H7 (cell line): ENCODE data around the gene CST11. TPM values are rescaled to one million over a fixed set of nuclear protein-coding genes. Genes with fewer than 3 reads are reported as not detected.

Experiments used
- DNase-seq: peaks from one replicate; pipeline ENCODE4 v3.0.0; 2012
- H3K27me3 ChIP-seq: 2 replicates; pipeline ENCODE4 v1.6.0; 2011; ENCODE audit warnings: mild to moderate bottlenecking, low read length; ENCODE audit not compliant: control insufficient read depth, insufficient read depth
- H3K36me3 ChIP-seq: replicated peaks from 2 replicates; pipeline ENCODE4 v1.5.1; 2011; ENCODE audit warnings: low read length; ENCODE audit not compliant: control insufficient read depth, insufficient read depth
- H3K4me3 ChIP-seq: 2 replicates; pipeline ENCODE4 v1.5.1; 2011; ENCODE audit warnings: low read depth, mild to moderate bottlenecking, control low read depth, low read length, moderate library complexity; ENCODE audit not compliant: insufficient read depth
- total RNA-seq: library from RNA; depleted of rRNA; stranded (reverse); fragments of >200 nt; shearing (Covaris generic); gene quantifications from 2 replicates; pipeline ENCODE4 v1.2.3, GENCODE V29; 2014

The CST11 gene
- total RNA-seq, 1 experiment from 2014 or later: not detected

DNA sequence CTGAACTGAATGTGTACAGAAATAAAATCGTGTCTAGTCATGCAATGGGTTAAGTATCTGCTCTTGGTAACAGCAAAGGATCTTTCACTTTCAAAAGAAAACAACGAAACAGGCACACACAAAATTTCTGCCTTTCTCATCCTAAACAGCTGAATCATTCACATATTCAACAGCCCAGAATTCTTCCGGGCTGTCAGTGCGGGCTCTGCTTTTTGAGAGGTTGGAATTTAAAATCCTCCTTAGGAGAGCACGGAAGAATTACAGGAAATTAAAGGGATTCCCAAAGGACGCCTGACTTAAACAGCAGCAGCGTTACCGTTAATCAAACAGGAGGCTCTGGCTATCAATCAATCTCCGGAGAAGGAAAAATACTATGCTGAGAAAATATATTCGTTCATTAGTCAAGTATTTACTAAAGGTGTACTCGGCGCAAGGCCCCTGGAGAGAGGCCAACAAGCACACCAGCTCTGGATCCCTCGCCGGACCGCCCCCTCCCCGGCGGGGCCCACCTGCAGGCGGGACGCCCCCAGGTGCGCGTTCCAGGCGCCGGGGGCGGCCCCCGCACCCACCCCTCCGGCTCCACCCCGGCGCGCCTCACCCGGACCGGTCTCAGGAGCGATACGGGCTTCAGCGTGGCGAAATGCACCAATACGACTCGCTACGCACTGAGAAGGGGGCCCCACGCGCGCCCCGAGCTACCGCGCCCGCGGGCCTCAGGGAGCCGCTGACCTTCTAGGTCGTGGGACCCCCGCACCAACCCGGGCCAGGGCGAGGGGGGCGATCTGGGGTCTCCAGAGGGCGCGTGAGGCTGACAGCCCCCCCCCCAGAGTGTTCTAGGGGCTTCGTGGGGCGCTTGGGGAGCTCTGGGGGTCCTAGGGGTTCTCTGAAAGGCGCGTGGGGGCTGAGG lies 32.4 kb downstream of the CST11 start:
- peak; percentile 70 for DNase-seq

DNA sequence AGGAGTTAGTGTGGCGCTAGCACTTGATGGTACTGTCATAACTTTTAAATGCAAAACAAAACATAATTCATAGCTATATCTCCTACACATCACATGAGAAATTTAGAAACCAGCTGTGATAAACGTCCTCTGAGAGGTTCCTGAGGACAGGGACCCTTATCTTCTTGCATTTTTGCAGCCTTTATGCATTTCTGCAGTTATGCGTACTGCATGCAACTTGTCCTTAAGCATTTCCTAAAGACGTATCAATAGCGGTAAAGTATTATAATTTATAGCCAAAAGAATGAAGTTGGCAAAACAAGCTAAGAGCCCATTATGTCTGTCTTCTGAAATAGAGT lies 33.0 kb downstream of the CST11 start:
- Histone ChIP-seq H3K27me3 (no peaks in the 10 kb centered on the region), H3K4me3 (peak overlapping the region; percentile 95; the same call in 1 of the 2 replicates), H3K36me3 (no peaks in the 10 kb centered on the region)
- DNase-seq: no peak

More for the DNA sequence above, 32.4 kb downstream of the CST11 start:
- no peaks in the 10 kb centered on the region for H3K27me3 ChIP-seq
- H3K4me3 ChIP-seq: peak overlapping the region; percentile 95
- no peaks in the 10 kb centered on the region for H3K36me3 ChIP-seq

DNA sequence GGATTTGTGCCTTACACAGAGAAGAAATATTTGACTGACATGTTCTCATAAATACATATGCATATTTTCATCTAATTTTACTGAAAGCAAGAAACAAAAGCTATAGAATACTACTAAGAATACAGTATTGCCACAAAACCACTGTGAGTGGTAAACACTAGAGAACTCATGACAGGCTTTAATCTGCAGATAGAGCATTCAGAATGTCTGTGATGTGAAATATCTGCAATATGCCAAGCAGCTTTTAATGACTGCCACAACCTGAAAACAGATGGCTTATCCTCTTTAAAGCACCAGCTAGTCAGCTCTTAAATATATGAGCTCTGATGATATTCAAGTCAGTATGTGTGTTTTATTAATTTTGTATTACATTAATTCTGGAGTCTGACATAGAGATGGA lies 34.8 kb downstream of the CST11 start:
- no peak for DNase-seq
- Histone ChIP-seq H3K27me3 (no peaks in the 10 kb centered on the region), H3K4me3 (no peak overlapping the region), H3K36me3 (no peaks in the 10 kb centered on the region)

DNA sequence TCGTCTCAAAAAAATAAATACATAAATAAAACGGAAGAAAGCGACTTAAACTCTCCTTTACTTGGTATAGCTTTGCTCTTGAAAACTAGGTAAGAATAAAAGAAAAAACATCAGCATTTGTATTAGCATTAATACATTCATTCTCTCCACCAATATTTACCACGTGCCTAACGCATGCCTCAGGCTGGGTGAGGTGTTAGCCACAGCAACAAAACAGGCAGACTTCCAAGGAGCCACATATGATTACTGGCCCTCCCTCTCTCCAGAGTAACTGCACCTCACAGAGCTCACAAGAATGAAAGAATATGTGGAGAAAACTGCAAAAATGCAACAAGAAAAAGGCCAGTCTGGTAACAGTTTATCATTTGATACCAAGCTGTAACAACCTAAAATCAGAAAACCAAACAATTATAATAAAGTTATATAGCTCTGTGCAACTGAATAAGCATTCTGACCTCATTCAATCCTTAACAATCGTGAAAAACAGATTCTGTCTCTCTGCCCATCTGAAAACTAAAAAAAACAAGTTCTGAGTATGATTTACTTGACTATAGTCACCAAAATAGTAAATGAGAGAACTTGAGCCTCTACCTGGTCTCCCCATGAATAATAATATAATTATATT lies 36.6 kb downstream of the CST11 start:
- H3K27me3 ChIP-seq: no peaks in the 10 kb centered on the region
- no peaks in the 10 kb centered on the region for H3K36me3 ChIP-seq
- no peak for DNase-seq
- H3K4me3 ChIP-seq: no peak overlapping the region

DNA sequence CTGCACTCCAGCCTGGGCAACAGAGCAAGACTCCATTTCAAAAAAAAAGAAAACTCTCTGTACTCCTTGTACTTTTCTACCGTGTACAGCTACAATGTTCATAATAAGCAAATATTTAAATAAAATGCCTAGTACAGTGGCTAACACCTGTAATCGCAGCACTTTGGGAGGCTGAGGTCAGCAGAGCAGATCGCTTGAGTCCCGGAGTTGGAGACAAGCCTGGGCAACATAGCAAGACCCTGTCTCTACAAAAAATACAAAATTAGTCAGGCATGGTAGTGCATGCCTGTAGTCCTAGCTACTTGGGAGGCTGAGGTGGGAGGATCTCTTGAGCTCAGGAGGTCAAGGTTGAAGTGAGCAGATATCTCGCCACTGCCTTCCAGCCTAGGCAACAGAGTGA lies 37.1 kb downstream of the CST11 start:
- no peak for DNase-seq
- Histone ChIP-seq H3K36me3 (no peaks in the 10 kb centered on the region), H3K4me3 (no peak overlapping the region), H3K27me3 (no peaks in the 10 kb centered on the region)

DNA sequence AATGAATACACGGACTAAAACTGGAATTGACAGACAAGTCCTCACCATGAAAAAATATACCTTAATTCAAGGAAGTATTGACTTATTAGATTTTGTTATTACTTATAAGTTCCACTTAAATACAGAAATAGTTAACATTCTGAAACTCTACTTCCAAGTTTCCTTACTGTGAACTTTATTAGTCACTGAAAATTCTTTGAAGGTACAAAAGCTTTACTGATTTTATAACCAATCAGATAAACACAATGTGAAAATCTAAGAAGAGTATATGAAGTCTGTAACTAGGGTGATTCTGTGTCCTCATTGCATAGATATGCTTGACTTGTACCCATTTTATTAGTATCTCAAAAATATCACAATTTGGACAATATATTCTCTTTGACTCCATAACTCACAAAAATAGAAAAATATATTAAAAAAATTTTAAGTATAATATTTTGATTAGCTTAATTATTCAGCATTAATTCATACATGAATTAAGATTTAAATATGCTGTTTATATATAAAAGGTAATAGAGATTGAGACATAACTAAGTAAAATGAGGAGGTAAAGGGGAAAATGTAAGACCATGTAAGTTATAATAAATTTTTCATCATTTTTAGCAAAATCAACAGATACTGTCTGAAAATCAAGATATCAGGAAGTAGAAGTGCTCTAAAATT lies 38.0 kb downstream of the CST11 start:
- H3K36me3 ChIP-seq: no peaks in the 10 kb centered on the region
- no peaks in the 10 kb centered on the region for H3K27me3 ChIP-seq
- no peak for DNase-seq
- no peak overlapping the region for H3K4me3 ChIP-seq

DNA sequence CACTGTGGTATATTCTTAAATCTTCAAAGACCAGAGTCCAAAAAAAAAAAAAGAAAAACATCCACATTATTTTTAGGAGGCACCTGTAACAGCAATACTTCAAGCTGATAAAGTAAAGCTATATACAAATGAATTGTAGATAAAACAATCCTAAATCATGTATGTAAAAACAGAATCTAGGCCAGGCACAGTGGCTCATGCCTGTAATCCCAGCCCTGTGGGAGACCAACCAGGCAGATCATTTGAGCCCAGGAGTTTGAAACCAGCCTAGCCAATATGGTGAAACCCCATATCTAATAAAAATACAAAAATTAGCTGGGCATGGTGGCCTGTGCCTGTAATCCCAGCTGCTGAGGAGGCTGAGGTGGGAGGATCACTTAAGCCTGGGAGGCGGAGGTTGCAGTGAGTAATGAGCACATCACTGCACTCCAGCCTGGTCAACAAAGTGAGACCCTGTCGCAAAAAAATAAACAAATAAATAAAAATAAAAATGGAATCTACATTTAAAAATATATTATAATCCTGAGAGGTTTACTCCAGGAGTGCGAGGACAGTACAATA lies 38.7 kb downstream of the CST11 start:
- H3K27me3 ChIP-seq: no peaks in the 10 kb centered on the region
- no peak overlapping the region for H3K4me3 ChIP-seq
- DNase-seq: no peak
- H3K36me3 ChIP-seq: no peaks in the 10 kb centered on the region

DNA sequence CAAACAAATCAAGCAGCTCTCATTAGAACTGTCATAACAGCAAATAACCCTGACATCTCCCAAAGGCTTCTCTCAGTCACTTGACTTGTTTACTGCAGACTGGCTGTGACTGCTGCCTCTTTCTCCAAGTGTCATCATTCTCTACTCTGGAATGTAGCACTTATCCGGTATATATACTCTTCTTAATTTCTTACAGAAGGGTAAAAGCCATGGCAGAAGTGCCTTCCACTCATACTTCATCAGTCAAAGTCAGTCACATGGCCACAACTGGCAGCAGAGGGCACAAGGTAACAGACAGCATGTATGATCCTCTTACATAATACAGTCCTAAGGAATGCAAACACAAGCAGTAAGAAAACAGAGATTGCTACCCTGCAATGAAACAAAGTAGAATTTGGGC lies 40.6 kb downstream of the CST11 start:
- Histone ChIP-seq H3K4me3 (no peak overlapping the region), H3K27me3 (no peaks in the 10 kb centered on the region), H3K36me3 (no peaks in the 10 kb centered on the region)
- DNase-seq: no peak

DNA sequence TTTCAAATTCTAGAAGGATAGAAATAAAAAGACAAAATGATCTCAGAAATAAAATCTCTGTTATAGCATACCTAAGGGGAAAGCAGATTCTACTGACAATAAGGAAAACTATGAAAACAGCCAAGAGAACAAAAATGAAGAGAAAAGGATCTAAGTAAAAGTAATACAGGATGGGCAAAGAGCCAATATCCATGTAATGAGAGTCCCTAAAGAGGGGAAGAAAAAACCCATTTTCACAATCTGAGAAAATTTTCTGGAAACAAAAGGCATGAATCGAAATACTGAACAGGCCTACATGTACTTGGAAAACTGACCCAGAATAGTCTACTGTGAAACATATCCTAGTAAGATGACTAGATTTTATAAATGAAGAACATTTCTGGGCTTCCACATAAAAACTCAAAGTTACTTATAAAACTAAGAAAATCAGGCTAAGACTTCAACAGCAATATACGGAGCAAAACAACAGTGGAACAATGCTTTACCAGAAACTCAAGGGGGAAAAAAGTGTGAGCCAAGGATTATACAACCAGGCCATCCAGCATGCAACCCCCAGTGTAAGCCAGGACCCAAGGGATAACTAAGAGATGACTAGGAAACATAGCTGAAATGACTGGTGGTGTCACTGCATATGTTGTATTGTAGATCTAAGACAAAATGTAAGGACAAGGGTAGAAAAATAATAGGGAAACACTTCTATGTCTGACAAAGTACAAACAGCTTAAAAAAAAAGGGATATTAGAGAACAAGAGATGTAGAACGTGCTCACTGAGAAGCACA lies 41.6 kb downstream of the CST11 start:
- Histone ChIP-seq H3K27me3 (no peaks in the 10 kb centered on the region), H3K36me3 (no peaks in the 10 kb centered on the region), H3K4me3 (no peak overlapping the region)
- DNase-seq: no peak

DNA sequence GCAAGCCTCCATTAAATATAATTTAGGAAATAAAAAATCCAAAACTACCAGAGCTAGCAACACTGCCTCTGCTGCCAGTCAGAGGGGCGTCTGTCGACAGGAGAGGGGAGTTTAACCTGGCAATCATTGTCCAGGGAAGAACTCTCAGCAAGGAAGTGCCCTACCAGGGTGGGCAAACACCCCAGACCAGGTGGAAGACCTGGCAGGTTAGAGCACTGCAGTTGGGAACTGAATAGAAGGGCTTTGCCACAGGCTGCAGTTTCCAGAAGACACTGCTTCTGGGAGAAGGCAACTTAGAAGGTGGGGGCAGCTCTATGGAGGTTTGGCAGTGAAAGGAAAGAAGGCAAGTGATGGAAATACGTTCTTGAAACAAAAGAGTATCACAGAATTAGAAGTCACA lies 42.9 kb downstream of the CST11 start:
- DNase-seq: no peak
- Histone ChIP-seq H3K27me3 (no peaks in the 10 kb centered on the region), H3K36me3 (no peaks in the 10 kb centered on the region), H3K4me3 (no peak overlapping the region)

DNA sequence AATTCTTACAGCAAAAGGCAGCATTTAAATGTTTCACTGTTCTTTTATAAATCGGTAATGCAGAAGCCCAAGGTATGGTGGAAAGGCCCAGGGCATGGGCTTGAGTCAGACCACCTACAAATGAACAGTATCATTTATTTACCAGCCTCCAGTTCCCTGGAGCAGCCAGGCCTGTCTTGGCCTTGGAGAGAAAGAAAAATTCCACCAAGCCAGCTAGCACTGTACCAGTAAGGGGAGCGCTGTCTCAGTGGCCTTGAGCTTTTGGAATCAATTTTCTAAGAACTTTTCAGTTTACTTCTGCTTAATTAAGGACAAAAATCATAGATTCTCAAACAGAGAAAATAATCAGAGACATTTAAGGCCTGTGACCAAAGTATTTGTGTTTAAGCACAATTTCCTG lies 43.7 kb downstream of the CST11 start:
- no peak overlapping the region for H3K4me3 ChIP-seq
- H3K27me3 ChIP-seq: no peaks in the 10 kb centered on the region
- no peaks in the 10 kb centered on the region for H3K36me3 ChIP-seq
- no peak for DNase-seq

DNA sequence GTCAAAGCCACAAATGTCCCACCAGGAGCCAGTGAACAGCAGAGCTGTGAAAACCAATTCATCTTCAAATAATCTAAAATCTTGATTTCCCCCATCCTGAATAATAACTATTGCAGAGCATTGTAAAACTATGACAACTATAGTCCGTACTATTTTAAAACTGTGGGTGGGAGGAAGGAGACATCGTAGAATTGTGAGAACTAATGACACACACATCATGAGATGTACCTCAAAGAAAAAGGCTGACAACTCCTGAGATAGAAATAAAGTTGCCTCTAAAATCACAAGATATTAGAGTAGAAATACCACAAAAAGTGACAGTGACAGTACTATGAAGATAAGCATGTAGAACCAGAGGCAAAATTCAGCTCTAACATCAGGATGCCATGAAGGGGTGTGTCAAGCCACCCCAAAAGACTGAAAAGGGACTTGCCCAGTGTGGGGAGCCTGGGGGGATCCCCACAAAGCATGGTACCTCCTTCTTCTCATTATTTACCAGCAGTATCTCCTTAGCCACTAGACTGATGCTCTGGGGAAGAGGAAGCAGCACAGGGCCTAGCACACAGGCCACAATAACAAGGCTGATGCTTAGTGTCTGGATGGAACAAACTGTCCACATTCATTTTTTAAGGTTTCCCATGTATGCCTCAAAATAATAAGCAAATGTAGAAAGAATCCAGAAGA lies 44.8 kb downstream of the CST11 start:
- no peaks in the 10 kb centered on the region for H3K36me3 ChIP-seq

DNA sequence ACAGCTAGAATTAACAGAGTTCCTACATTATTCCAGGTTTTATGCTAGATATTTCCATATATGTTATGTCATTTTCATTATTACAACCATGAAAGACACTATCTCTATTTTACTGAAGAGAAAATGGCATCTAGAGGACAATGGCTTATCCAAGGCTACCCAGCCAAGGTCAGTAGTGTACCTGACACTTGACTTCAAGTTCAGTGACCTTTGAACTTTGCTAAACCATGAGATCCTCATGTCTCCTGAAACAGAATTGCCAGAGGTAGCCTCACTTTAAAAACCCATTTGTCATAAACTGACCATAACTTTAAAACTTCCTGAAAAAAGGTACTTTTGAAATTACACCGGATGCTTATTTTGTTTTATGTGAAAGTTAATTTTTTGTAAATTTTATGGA lies 45.8 kb downstream of the CST11 start:
- no peaks in the 10 kb centered on the region for H3K27me3 ChIP-seq
- H3K36me3 ChIP-seq: no peaks in the 10 kb centered on the region; the same call in 1 of the 2 replicates
- DNase-seq: no peak
- no peak overlapping the region for H3K4me3 ChIP-seq

More for the DNA sequence above, 44.8 kb downstream of the CST11 start:
- H3K27me3 ChIP-seq: no peaks in the 10 kb centered on the region
- no peak for DNase-seq
- H3K4me3 ChIP-seq: no peak overlapping the region

DNA sequence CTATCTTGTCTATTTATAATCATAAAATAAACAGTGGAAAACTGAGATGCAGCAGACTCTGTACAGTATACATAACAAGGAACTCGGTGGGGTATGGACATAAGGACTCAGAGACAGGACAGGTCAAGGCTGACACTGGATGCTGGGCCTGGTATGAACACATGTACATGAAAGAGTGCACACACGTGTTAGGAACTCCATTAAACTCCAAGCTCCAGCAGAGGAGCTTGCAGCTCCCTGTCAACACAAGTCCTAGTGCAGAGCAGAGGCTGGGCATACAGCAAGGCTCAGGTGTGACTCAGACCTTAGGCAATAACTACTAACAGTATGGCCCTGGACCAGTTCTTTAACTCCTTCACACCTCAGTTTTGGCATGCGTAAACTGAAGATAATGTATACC lies 48.5 kb downstream of the CST11 start:
- no peaks in the 10 kb centered on the region; the same call in none of the 2 replicates for H3K36me3 ChIP-seq
- no peak overlapping the region for H3K4me3 ChIP-seq

More for the DNA sequence above, 48.5 kb downstream of the CST11 start:
- DNase-seq: no peak
- no peaks in the 10 kb centered on the region for H3K27me3 ChIP-seq
